NCI-H774 (cell line): Measurements from ENCODE around the gene EN1.

Experiments
- DNase-seq: peaks from one replicate; lab custom pipeline; 2025; lab: John Stamatoyannopoulos, UW

Gene EN1

GRCh38 chr2:118842661-118843482, 4.6 kb downstream of the EN1 start:
- DNase-seq = no peak

- DNase-seq = no peak
Measured at GRCh38 chr2:118841828-118842461, 5.5 kb downstream of the EN1 start.

- no peak for DNase-seq
Measured at GRCh38 chr2:118841450-118841827, 6.0 kb downstream of the EN1 start.

- no peak for DNase-seq
Measured at GRCh38 chr2:118838741-118839455, 8.6 kb downstream of the EN1 start.

GRCh38 chr2:118837621-118838020, 9.8 kb downstream of the EN1 start:
- DNase-seq = no peak

- no peak for DNase-seq
Measured at GRCh38 chr2:118837067-118837466, 10.4 kb downstream of the EN1 start.

- no peak for DNase-seq
Measured at GRCh38 chr2:118836411-118836930, 11.0 kb downstream of the EN1 start.

- no peak for DNase-seq
Measured at GRCh38 chr2:118835746-118836410, 11.6 kb downstream of the EN1 start.

- DNase-seq = no peak
Measured at GRCh38 chr2:118834901-118835745, 12.3 kb downstream of the EN1 start.

GRCh38 chr2:118834440-118834810, 13.0 kb downstream of the EN1 start:
- DNase-seq = no peak

GRCh38 chr2:118833716-118834439, 13.6 kb downstream of the EN1 start:
- no peak for DNase-seq

- DNase-seq = no peak
Measured at GRCh38 chr2:118832791-118833715, 14.4 kb downstream of the EN1 start.

- no peak for DNase-seq
Measured at GRCh38 chr2:118832071-118832790, 15.2 kb downstream of the EN1 start.

- DNase-seq = no peak
Measured at GRCh38 chr2:118830881-118831280, 16.6 kb downstream of the EN1 start.

- no peak for DNase-seq
Measured at GRCh38 chr2:118830118-118830517, 17.3 kb downstream of the EN1 start.

- no peak for DNase-seq
Measured at GRCh38 chr2:118826093-118826492, 21.4 kb downstream of the EN1 start.

GRCh38 chr2:118823633-118824032, 23.8 kb downstream of the EN1 start:
- DNase-seq = no peak

- no peak for DNase-seq
Measured at GRCh38 chr2:118822572-118822971, 24.9 kb downstream of the EN1 start.

GRCh38 chr2:118822015-118822414, 25.4 kb downstream of the EN1 start:
- no peak for DNase-seq
